HG03064 (cell line): ENCODE results near the gene ELAVL3.
A peak's percentile ranks its signal among the peaks of the same experiment; 100 is the strongest.

ENCODE experiments used
- ATAC-seq: cut with Tn5 transposase; IDR thresholded peaks from one replicate; pipeline ENCODE4 v1.9.1; 2021; ENCODE audit warnings: low read depth; ENCODE audit not compliant: unreplicated experiment

ELAVL3 gene

GRCh38 chr19:11480715-11481533 lies at the start of gene ELAVL3:
Gene ELAVL3, minus strand, starts transcription at chr19:11481046. Its CDS starts 438 bp downstream, at chr19:11480608.
- ATAC-seq, result no peak

- ATAC-seq, result no peak
Measured at GRCh38 chr19:11530432-11530831, 49.6 kb upstream of the ELAVL3 start.

GRCh38 chr19:11528551-11529341 lies 47.9 kb upstream of the ELAVL3 start, which contains the start of gene ECSIT:
Gene ECSIT, minus strand, starts transcription at chr19:11529134. Its CDS starts 9,964 bp downstream, at chr19:11519170.
- ATAC-seq, result peak; percentile 85

GRCh38 chr19:11519138-11519537 lies 38.3 kb upstream of the ELAVL3 start:
- ATAC-seq, result no peak

- no peak for ATAC-seq
Measured at GRCh38 chr19:11513946-11514345, 33.1 kb upstream of the ELAVL3 start.

- no peak for ATAC-seq
Measured at GRCh38 chr19:11510444-11510843, 29.6 kb upstream of the ELAVL3 start.

GRCh38 chr19:11507370-11508078 lies 26.7 kb upstream of the ELAVL3 start:
- no peak for ATAC-seq

GRCh38 chr19:11506967-11507366 lies 26.1 kb upstream of the ELAVL3 start:
- ATAC-seq, result no peak

GRCh38 chr19:11506101-11506555 lies 25.3 kb upstream of the ELAVL3 start:
- ATAC-seq, result peak; percentile 12

- peak; percentile 37 for ATAC-seq
Measured at GRCh38 chr19:11505504-11506100, 24.8 kb upstream of the ELAVL3 start, which contains the start of gene ZNF653. Gene ZNF653, minus strand, starts transcription at chr19:11505839. Its CDS starts 53 bp downstream, at chr19:11505786.

- peak; percentile 70 for ATAC-seq
Measured at GRCh38 chr19:11505032-11505503, 24.2 kb upstream of the ELAVL3 start.

- no peak for ATAC-seq
Measured at GRCh38 chr19:11504502-11505031, 23.7 kb upstream of the ELAVL3 start.

- no peak for ATAC-seq
Measured at GRCh38 chr19:11499890-11500420, 19.1 kb upstream of the ELAVL3 start.

- no peak for ATAC-seq
Measured at GRCh38 chr19:11499220-11499726, 18.4 kb upstream of the ELAVL3 start.

- no peak for ATAC-seq
Measured at GRCh38 chr19:11496391-11497163, 15.7 kb upstream of the ELAVL3 start.

- ATAC-seq, result no peak
Measured at GRCh38 chr19:11495885-11496284, 15.0 kb upstream of the ELAVL3 start.

- no peak for ATAC-seq
Measured at GRCh38 chr19:11495481-11495880, 14.6 kb upstream of the ELAVL3 start.

- no peak for ATAC-seq
Measured at GRCh38 chr19:11494634-11495285, 13.9 kb upstream of the ELAVL3 start.
